ENCODE results near the gene SUSD1.

DNA sequence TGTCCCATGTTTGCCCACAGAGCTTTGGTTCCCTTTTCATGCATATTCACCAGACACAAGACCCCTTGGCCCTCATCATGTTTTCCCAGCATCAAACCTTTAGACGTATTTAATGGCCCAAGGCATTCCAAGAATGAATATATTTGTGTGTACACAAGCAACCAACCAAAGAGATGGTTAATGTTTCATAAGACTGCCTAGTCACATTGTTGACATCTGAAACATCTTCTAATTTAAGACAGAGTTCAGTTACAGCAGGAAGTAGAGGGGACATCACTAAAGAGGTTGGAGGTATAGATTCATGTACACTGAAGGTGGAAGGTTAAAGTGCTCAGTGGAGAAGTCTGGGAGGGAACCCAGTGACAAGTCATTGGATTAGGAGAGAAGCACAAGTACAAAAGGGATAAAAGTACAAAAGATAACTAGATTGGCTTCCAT is 49.1 kb downstream of the SUSD1 start:
- TF ChIP-seq YY1 (IDR thresholded peaks at IDR 0.05; ENCODE audit: low read depth) (no peak), EP300 (IDR thresholded peaks at IDR 0.05; ENCODE audit: borderline replicate concordance) (no peak), CEBPB (IDR thresholded peaks at IDR 0.05) (no peak), CREB1 (IDR thresholded peaks at IDR 0.05; ENCODE audit: low read depth) (no peak), TCF12 (IDR thresholded peaks at IDR 0.05; ENCODE audit: low read depth) (no peak)
- TF ChIP-seq, protein P1, sequence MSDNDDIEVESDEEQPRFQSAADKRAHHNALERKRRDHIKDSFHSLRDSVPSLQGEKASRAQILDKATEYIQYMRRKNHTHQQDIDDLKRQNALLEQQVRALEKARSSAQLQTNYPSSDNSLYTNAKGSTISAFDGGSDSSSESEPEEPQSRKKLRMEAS (IDR thresholded peaks at IDR 0.05): no peak
